K562 (cell line): Measurements from ENCODE around the gene PPOX. TPM values are rescaled to one million over a fixed set of nuclear protein-coding genes. Genes with fewer than 3 reads are reported as not detected.

Source experiments
- CBX5 ChIP-seq: IDR thresholded peaks from 2 replicates; pipeline ENCODE4 v1.6.1; 2014; ENCODE audit warnings: low read depth, borderline replicate concordance
- EP400 ChIP-seq: fragments of 450-650 bp; IDR thresholded peaks from 2 replicates; pipeline ENCODE4 v1.6.1; 2017; ENCODE audit warnings: antibody characterized with exemption, mild to moderate bottlenecking, moderate library complexity
- FIP1L1 ChIP-seq: fragments of 200-400 bp; formaldehyde crosslinking; IDR thresholded peaks from 2 replicates; pipeline ENCODE4 v1.6.1; 2018; ENCODE audit warnings: mild to moderate bottlenecking, low read depth, low read length; ENCODE audit not compliant: poor library complexity, severe bottlenecking
- FOXP1 ChIP-seq: sonication (generic); formaldehyde crosslinking; IDR thresholded peaks from 2 replicates; pipeline ENCODE4 v1.8.0; 2022; ENCODE audit warnings: mild to moderate bottlenecking, missing genetic modification reagents
- GTF2A2 ChIP-seq: IDR thresholded peaks from 2 replicates; pipeline ENCODE4 v1.6.1; 2016; ENCODE audit warnings: mild to moderate bottlenecking, missing genetic modification characterization, missing compliant biosample characterization
- KAT7 ChIP-seq: sonication (generic); formaldehyde crosslinking; IDR thresholded peaks from 2 replicates; pipeline ENCODE4 v1.8.0; 2022; ENCODE audit warnings: missing genetic modification reagents, mild to moderate bottlenecking, borderline replicate concordance
- PCBP2 ChIP-seq: fragments of 200-400 bp; formaldehyde crosslinking; IDR thresholded peaks from 2 replicates; pipeline ENCODE4 v1.6.1; 2018; ENCODE audit warnings: low read length, low read depth, mild to moderate bottlenecking, moderate library complexity; ENCODE audit not compliant: poor library complexity, severe bottlenecking
- PHF21A ChIP-seq: fragments of 450-650 bp; IDR thresholded peaks from 2 replicates; pipeline ENCODE4 v1.6.1; 2017; ENCODE audit warnings: low read depth, borderline replicate concordance
- PHF8 ChIP-seq: fragments of 200-600 bp; sonication (generic); IDR thresholded peaks from 2 replicates; pipeline ENCODE4 v1.6.1; 2012; ENCODE audit warnings: mixed run types, mild to moderate bottlenecking, inconsistent platforms, low read length, moderate library complexity, borderline replicate concordance
- POLR2H ChIP-seq: IDR thresholded peaks from 2 replicates; pipeline ENCODE4 v1.6.1; 2016; ENCODE audit warnings: missing genetic modification characterization, low read depth, mild to moderate bottlenecking, control low read depth, missing compliant biosample characterization, moderate library complexity
- RBM39 ChIP-seq: fragments of 200-400 bp; formaldehyde crosslinking; optimal IDR thresholded peaks from 2 replicates; pipeline ENCODE3; 2018; ENCODE audit warnings: low read depth, low read length
- SETDB1 ChIP-seq: IDR thresholded peaks from one replicate; pipeline ENCODE4 v1.6.1; 2012; ENCODE audit warnings: low read length, control low read depth, inconsistent platforms
- SIRT6 ChIP-seq: IDR thresholded peaks from one replicate; pipeline ENCODE4 v1.6.1; 2012; ENCODE audit warnings: low read depth, mild to moderate bottlenecking, control low read depth, inconsistent platforms, low read length, moderate library complexity
- STAT5A ChIP-seq: IDR thresholded peaks from 2 replicates; pipeline ENCODE4 v1.6.1; 2012; ENCODE audit warnings: low read length, inconsistent platforms, borderline replicate concordance
- SUPT5H ChIP-seq: fragments of 450-650 bp; IDR thresholded peaks from 2 replicates; pipeline ENCODE4 v1.6.1; 2016
- XRCC3 ChIP-seq: fragments of 450-650 bp; IDR thresholded peaks from 2 replicates; pipeline ENCODE4 v1.6.1; 2017; ENCODE audit warnings: mild to moderate bottlenecking, moderate library complexity
- ZBTB1 ChIP-seq: sonication (generic); formaldehyde crosslinking; IDR thresholded peaks from 2 replicates; pipeline ENCODE4 v1.8.1; 2023; ENCODE audit warnings: missing genetic modification reagents, low read depth, mild to moderate bottlenecking, borderline replicate concordance
- ZC3H11A ChIP-seq: IDR thresholded peaks from 2 replicates; pipeline ENCODE4 v1.6.1; 2012; ENCODE audit warnings: low read depth, low read length, improper control_type of control experiment
- ZEB2 ChIP-seq: fragments of 450-650 bp; IDR thresholded peaks from 2 replicates; pipeline ENCODE4 v1.6.1; 2016
- ZFP1 ChIP-seq: fragments of 450-650 bp; formaldehyde crosslinking; IDR thresholded peaks from 2 replicates; pipeline ENCODE4 v1.4.0; 2020; ENCODE audit warnings: mild to moderate bottlenecking, mixed read lengths
- ZNF384 ChIP-seq: IDR thresholded peaks from 2 replicates; pipeline ENCODE4 v1.6.1; 2012; ENCODE audit warnings: low read depth, low read length, improper control_type of control experiment
- ZNF717 ChIP-seq: fragments of 250-450 bp; sonication (Bioruptor Pico); IDR thresholded peaks from 2 replicates; pipeline ENCODE4 v1.5.0; 2021
- polyA plus RNA-seq, 8 experiments: library from polyadenylated mRNA; depleted of rRNA in 4 of 8; stranded (reverse) in 5 of 8; unstranded in 3 of 8; fragments of >200 nt; fragmentation: Nextera tagmentation in 2 of 8; fragmentation: Illumina TruSeq in 1 of 8; extraction: Ambion mirVana in 2 of 8; extraction: Trizol in 1 of 8; gene quantifications; 2 replicates each; pipeline versions ENCODE4 v1.2.1 to v1.2.3, GENCODE V29; 2011 to 2014; ENCODE audit warnings: inconsistent platforms in 1 of 8, missing spikeins in 1 of 8
- total RNA-seq, 7 experiments: library from RNA; depleted of rRNA in 6 of 7; stranded (reverse); fragments of >200 nt in 6 of 7; fragmentation: Illumina TruSeq in 2 of 7; extraction: Trizol in 2 of 7; gene quantifications; 2 replicates each; pipeline versions ENCODE4 v1.2.1 to v1.2.3, GENCODE V29; 2011 to 2021; ENCODE audit warnings: low replicate concordance in 1 of 7
- TF ChIP-seq, protein P1 (sequence below): fragments of 250-450 bp; sonication (Bioruptor Pico); IDR thresholded peaks from 2 replicates; pipeline ENCODE4 v1.4.0; 2020; ENCODE audit warnings: mild to moderate bottlenecking
- TF ChIP-seq, protein P2 (sequence below): sonication (generic); formaldehyde crosslinking; IDR thresholded peaks from 2 replicates; pipeline ENCODE4 v1.8.1; 2022; ENCODE audit warnings: missing genetic modification reagents
- TF ChIP-seq, protein P3 (sequence below): sonication (generic); formaldehyde crosslinking; IDR thresholded peaks from 2 replicates; pipeline ENCODE4 v1.8.0; 2023; ENCODE audit warnings: mild to moderate bottlenecking, missing genetic modification reagents
- TF ChIP-seq, protein P4 (sequence below), 2 experiments: fragments of 250-450 bp in 1 of 2; fragments of 450-650 bp in 1 of 2; sonication (Bioruptor Pico) in 1 of 2; IDR thresholded peaks; 2 replicates each; pipeline versions ENCODE4 v1.6.1 to v1.8.0; 2016 to 2021; ENCODE audit warnings: mild to moderate bottlenecking in 2 of 2, moderate library complexity in 2 of 2, missing compliant biosample characterization in 1 of 2, missing genetic modification characterization in 1 of 2

Gene PPOX
- total and polyA plus RNA-seq, 9 of the 15 experiments (the other 6 are each of a cell fraction or from before 2014, with no cell fraction given), result 17.0 to 57.1 (median 38.9) TPM

DNA sequence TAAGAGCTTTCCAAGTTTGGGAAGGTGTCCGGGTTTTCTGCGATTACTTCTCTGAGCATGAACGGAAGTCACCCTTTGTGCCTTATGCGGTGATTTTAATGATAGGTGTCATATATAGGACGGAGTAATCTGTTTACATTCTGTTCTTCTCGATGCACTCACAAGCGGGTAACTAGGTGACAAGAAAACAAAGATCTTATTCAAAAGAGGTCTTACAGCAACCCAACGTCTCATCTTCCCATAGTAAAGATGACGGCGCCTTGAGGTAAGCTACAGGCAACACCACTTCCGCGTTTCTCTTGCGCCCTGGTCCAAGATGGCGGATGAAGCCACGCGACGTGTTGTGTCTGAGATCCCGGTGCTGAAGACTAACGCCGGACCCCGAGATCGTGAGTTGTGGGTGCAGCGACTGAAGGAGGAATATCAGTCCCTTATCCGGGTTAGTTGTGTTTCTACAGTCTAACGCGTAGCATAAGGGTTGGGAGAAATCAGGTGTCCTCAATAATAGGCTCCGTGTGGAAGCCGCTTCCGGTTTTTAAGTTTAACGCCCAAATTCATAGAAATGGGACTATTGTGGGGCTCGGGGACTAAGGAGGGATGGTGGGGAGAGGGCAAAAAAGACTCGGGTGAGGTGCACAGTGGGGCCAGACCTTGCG lies 12.4 kb upstream of the PPOX start, which contains the start of gene UFC1 (continued):
- TF ChIP-seq KAT7, result peak; percentile 82; the same call in 1 of the 2 replicates
- TF ChIP-seq PCBP2, result no peak
- TF ChIP-seq FIP1L1, result no peak
- no peak for TF ChIP-seq RBM39
- TF ChIP-seq ZFP1, result no peak
- TF ChIP-seq STAT5A, result no peak
- TF ChIP-seq ZC3H11A, result no peak; the same call in 1 of the 2 replicates
- TF ChIP-seq SETDB1, result no peak
- TF ChIP-seq, protein P1, sequence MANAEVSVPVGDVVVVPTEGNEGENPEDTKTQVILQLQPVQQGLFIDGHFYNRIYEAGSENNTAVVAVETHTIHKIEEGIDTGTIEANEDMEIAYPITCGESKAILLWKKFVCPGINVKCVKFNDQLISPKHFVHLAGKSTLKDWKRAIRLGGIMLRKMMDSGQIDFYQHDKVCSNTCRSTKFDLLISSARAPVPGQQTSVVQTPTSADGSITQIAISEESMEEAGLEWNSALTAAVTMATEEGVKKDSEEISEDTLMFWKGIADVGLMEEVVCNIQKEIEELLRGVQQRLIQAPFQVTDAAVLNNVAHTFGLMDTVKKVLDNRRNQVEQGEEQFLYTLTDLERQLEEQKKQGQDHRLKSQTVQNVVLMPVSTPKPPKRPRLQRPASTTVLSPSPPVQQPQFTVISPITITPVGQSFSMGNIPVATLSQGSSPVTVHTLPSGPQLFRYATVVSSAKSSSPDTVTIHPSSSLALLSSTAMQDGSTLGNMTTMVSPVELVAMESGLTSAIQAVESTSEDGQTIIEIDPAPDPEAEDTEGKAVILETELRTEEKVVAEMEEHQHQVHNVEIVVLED, result no peak
- TF ChIP-seq PHF21A, result no peak
- no peak for TF ChIP-seq ZNF384
- TF ChIP-seq CBX5, result no peak
- no peak for TF ChIP-seq ZNF717 (CRISPR knock-in tag)
- TF ChIP-seq SIRT6, result no peak
- TF ChIP-seq, protein P2, sequence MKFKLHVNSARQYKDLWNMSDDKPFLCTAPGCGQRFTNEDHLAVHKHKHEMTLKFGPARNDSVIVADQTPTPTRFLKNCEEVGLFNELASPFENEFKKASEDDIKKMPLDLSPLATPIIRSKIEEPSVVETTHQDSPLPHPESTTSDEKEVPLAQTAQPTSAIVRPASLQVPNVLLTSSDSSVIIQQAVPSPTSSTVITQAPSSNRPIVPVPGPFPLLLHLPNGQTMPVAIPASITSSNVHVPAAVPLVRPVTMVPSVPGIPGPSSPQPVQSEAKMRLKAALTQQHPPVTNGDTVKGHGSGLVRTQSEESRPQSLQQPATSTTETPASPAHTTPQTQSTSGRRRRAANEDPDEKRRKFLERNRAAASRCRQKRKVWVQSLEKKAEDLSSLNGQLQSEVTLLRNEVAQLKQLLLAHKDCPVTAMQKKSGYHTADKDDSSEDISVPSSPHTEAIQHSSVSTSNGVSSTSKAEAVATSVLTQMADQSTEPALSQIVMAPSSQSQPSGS, result no peak
- TF ChIP-seq FOXP1, result peak; percentile 91
- TF ChIP-seq, protein P3, sequence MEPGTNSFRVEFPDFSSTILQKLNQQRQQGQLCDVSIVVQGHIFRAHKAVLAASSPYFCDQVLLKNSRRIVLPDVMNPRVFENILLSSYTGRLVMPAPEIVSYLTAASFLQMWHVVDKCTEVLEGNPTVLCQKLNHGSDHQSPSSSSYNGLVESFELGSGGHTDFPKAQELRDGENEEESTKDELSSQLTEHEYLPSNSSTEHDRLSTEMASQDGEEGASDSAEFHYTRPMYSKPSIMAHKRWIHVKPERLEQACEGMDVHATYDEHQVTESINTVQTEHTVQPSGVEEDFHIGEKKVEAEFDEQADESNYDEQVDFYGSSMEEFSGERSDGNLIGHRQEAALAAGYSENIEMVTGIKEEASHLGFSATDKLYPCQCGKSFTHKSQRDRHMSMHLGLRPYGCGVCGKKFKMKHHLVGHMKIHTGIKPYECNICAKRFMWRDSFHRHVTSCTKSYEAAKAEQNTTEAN (CRISPR knock-in tag), result 0 out of 2 replicates have a peak, but pooled peaks have one; percentile 29
- peak; percentile 94 for TF ChIP-seq ZEB2
- peak; percentile 99 for TF ChIP-seq EP400
- peak; percentile 90 for TF ChIP-seq POLR2H (tag)
- TF ChIP-seq SUPT5H, result peak; percentile 90
- TF ChIP-seq, protein P4, sequence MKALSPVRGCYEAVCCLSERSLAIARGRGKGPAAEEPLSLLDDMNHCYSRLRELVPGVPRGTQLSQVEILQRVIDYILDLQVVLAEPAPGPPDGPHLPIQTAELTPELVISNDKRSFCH (CRISPR knock-in tag; IDR thresholded peaks at IDR 0.05), result no peak
- TF ChIP-seq, protein P4 (tag; IDR thresholded peaks at IDR 0.05), result peak; percentile 68; the same call in 1 of the 2 replicates
- peak; percentile 86; the same call in 1 of the 2 replicates for TF ChIP-seq PHF8
- no peak for TF ChIP-seq ZBTB1 (CRISPR knock-in tag)
- no peak for TF ChIP-seq XRCC3
- peak; percentile 48; the same call in 1 of the 2 replicates for TF ChIP-seq GTF2A2 (tag)
